Measurements from ENCODE around the gene COL4A2. TPM values are rescaled to one million over a fixed set of nuclear protein-coding genes. Genes with fewer than 3 reads are reported as not detected.

COL4A2 gene
- total RNA-seq, 2 experiments from 2014 or later: not detected

GRCh38 chr13:110367620-110368019 is 60.5 kb downstream of the COL4A2 start:
- CTCF ChIA-PET: no interaction called here
- POLR2A ChIA-PET: no interaction called here
- TF ChIP-seq, protein P1, sequence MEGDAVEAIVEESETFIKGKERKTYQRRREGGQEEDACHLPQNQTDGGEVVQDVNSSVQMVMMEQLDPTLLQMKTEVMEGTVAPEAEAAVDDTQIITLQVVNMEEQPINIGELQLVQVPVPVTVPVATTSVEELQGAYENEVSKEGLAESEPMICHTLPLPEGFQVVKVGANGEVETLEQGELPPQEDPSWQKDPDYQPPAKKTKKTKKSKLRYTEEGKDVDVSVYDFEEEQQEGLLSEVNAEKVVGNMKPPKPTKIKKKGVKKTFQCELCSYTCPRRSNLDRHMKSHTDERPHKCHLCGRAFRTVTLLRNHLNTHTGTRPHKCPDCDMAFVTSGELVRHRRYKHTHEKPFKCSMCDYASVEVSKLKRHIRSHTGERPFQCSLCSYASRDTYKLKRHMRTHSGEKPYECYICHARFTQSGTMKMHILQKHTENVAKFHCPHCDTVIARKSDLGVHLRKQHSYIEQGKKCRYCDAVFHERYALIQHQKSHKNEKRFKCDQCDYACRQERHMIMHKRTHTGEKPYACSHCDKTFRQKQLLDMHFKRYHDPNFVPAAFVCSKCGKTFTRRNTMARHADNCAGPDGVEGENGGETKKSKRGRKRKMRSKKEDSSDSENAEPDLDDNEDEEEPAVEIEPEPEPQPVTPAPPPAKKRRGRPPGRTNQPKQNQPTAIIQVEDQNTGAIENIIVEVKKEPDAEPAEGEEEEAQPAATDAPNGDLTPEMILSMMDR (IDR thresholded peaks at IDR 0.05): no peak
- no peak overlapping the region for H3K27ac Mint-ChIP-seq
- DNase-seq (no peak), ATAC-seq (no peak)
- no peaks in the 10 kb centered on the region for H3K36me3 Mint-ChIP-seq (ENCODE audit: low read depth)
- H3K4me3 Mint-ChIP-seq: no peak overlapping the region
- no peaks in the 10 kb centered on the region for H3K4me1 Mint-ChIP-seq (ENCODE audit: low read depth)
- peaks cover 6% of the 10 kb centered on the region for H3K27me3 Mint-ChIP-seq
- intact Hi-C loops (cut with micrococcal nuclease): no loop called here
- no peaks in the 10 kb centered on the region for H3K9me3 Mint-ChIP-seq

- peaks cover 11% of the 10 kb centered on the region for H3K27me3 Mint-ChIP-seq
- H3K27ac Mint-ChIP-seq: no peak overlapping the region
- intact Hi-C loops (cut with micrococcal nuclease): no loop called here
- TF ChIP-seq, protein P1 (IDR thresholded peaks at IDR 0.05): no peak
- CTCF ChIA-PET: no interaction called here
- DNase-seq (no peak), ATAC-seq (no peak)
- POLR2A ChIA-PET: no interaction called here
- H3K4me3 Mint-ChIP-seq: no peak overlapping the region
- H3K9me3 Mint-ChIP-seq: no peaks in the 10 kb centered on the region
- H3K36me3 Mint-ChIP-seq (ENCODE audit: low read depth): no peaks in the 10 kb centered on the region
- no peaks in the 10 kb centered on the region for H3K4me1 Mint-ChIP-seq (ENCODE audit: low read depth)
These were observed 61.3 kb downstream of the COL4A2 start for GRCh38 chr13:110368408-110368807.

DNA sequence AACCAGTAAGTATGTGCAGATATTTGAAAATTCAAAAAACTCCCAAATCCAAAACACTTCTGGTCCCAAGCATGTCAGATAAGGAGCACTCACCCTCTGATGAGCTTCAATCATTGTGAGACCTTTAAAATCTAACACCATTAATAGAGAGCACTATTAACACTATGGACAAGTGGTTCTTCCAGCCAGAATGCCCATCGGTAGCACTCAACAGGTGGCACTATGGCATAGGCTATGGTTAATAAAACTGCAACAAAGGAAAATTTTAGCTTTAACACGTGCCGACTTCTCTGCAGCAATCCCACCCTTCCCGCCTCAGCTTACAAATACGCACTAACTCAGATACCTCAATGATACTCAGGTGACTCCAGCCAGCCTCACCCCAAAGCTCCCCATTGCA is 62.3 kb downstream of the COL4A2 start:
- Mint-ChIP-seq H3K36me3 (ENCODE audit: low read depth) (no peaks in the 10 kb centered on the region), H3K4me3 (no peak overlapping the region), H3K27me3 (peaks cover 21% of the 10 kb centered on the region), H3K9me3 (no peaks in the 10 kb centered on the region), H3K4me1 (ENCODE audit: low read depth) (no peaks in the 10 kb centered on the region), H3K27ac (no peak overlapping the region)
- ATAC-seq (no peak), DNase-seq (no peak)
- CTCF ChIA-PET: no interaction called here
- POLR2A ChIA-PET: no interaction called here
- intact Hi-C loops (cut with micrococcal nuclease): no loop called here
- TF ChIP-seq, protein P1 (IDR thresholded peaks at IDR 0.05): no peak

DNA sequence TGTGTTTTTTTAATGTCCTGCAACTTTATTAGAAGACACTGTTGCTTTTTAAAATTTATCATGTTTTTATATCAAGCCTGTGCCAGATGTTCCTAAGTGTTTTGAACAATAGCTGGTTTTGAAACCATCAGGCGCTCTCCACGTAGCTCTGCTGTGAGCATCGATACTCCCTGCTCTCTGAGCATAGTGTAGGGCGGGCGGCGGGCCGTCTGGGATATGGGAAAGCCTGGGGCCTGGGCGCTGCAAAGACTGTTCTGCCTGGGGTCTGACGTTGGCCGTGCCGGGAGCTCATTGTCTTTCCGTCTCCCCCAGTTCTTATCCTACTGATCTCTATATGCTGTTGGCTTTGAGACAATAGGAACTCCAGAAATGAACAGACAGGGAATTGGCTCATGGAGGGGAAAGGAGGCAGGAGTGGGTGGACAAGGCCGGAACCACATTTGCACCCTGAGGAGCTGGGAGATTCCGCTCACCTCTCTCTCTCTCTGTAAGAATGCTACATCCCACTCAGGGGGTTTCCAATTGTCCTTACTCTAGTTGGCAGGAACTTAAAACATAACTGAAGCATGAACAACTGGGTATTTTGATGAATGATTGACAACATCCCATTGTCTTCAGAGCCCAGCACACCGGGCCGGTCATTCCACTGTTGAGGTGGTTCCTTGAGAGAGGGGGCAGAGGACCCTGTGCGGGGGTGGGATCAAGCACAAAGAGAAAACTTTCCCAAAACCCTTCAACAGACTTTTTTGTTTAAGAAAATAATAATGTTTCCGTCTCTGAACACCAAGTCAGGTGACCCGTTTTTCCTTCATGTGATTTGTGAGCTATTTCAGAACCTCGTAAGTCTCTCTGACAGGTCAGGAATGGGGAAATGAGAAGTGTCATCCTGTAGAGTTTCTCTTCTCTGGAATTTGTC is 64.7 kb downstream of the COL4A2 start:
- Mint-ChIP-seq H3K9me3 (no peaks in the 10 kb centered on the region), H3K27me3 (peaks cover 25% of the 10 kb centered on the region), H3K4me1 (ENCODE audit: low read depth) (no peaks in the 10 kb centered on the region), H3K27ac (no peak overlapping the region), H3K4me3 (no peak overlapping the region), H3K36me3 (ENCODE audit: low read depth) (no peaks in the 10 kb centered on the region)
- intact Hi-C loops (cut with micrococcal nuclease): no loop called here
- no peak for ATAC-seq
- ChIA-PET POLR2A (no interaction called here), CTCF (interaction anchor here (0.8 to 1.6 kb wide), 5 partner anchors 8 to 41 kb away, joined by 3 to 4 read pairs (median 3); no protein-coding TSS in a partner anchor)
- TF ChIP-seq, protein P1 (IDR thresholded peaks at IDR 0.05): no peak
- no peak for DNase-seq

DNA sequence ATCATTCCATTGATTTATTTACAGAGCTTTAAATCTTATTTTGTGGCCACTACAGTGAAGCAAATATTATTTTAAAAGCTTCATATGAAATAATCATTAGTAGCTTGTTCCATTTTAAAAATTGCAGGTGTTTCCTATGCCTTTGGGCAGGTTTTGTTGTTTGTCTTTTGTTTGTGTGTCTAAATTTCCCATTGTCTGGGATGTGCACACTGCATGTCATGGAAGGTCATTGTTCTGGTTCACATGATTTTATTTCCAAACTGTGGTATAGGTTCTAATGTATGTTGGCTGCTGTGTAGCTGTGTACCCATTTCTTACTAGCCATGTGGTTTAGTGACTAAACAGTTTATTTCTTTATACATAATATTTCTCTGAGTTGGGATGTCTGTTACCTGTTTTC is 65.6 kb downstream of the COL4A2 start:
- Mint-ChIP-seq H3K36me3 (ENCODE audit: low read depth) (no peaks in the 10 kb centered on the region), H3K27me3 (peaks cover 26% of the 10 kb centered on the region), H3K27ac (no peak overlapping the region), H3K4me1 (ENCODE audit: low read depth) (no peaks in the 10 kb centered on the region), H3K9me3 (no peaks in the 10 kb centered on the region), H3K4me3 (no peak overlapping the region)
- DNase-seq (no peak), ATAC-seq (no peak)
- TF ChIP-seq, protein P1 (IDR thresholded peaks at IDR 0.05): no peak
- intact Hi-C loops (cut with micrococcal nuclease): no loop called here
- CTCF ChIA-PET: interaction anchor here (0.8 to 1.6 kb wide), 3 partner anchors 9 to 40 kb away, joined by 3 to 4 read pairs (median 3); no protein-coding TSS in a partner anchor
- POLR2A ChIA-PET: no interaction called here
